Gastrocnemius medialis (tissue), 4 donors: ENCODE results near the gene GNG14. TPM values are rescaled to one million over a fixed set of nuclear protein-coding genes. Genes with fewer than 3 reads are reported as not detected.

Source experiments
- ATAC-seq, 2 donors: fragments of 150-250 bp; one replicate each; pipeline ENCODE4 v1.9.1; 2016
- DNase-seq, 2 donors: peaks; one replicate each; pipeline ENCODE4 v3.0.0-alpha.2; 2019
- H3K27ac ChIP-seq, 4 donors: fragments of 200-600 bp; sonication (generic); 1 replicate in 1 of 4; 2 replicates in 3 of 4; pipeline ENCODE4 v1.5.1; 2016 to 2018; ENCODE audit warnings: mild to moderate bottlenecking in 2 of 4, moderate library complexity in 1 of 4
- H3K27me3 ChIP-seq, 3 donors: fragments of 200-600 bp; sonication (generic) in 2 of 3; 1 replicate in 1 of 3; 2 replicates in 2 of 3; pipeline versions ENCODE4 v1.5.1 to v1.6.0; 2016 to 2019; ENCODE audit warnings: mild to moderate bottlenecking in 1 of 3, moderate library complexity in 1 of 3
- H3K36me3 ChIP-seq, 2 donors: fragments of 200-600 bp; sonication (generic) in 1 of 2; one replicate each; pipeline ENCODE4 v1.5.1; 2017 to 2018
- H3K4me1 ChIP-seq, 2 donors: fragments of 200-600 bp; sonication (generic) in 1 of 2; one replicate each; pipeline ENCODE4 v1.5.1; 2016 to 2017; ENCODE audit warnings: mild to moderate bottlenecking in 2 of 2
- H3K4me3 ChIP-seq, 4 donors: fragments of 200-600 bp; sonication (generic) in 3 of 4; 1 replicate in 1 of 4; 2 replicates in 3 of 4; pipeline ENCODE4 v1.5.1; 2016 to 2019; ENCODE audit warnings: mild to moderate bottlenecking in 2 of 4
- H3K9me3 ChIP-seq, 3 donors: fragments of 200-600 bp; sonication (generic) in 2 of 3; 1 replicate in 1 of 3; 2 replicates in 2 of 3; pipeline ENCODE4 v1.5.1; 2016 to 2019
- CTCF ChIP-seq, 5 experiments: fragments of 450-650 bp in 3 of 5; fragments of 200-600 bp in 2 of 5; sonication (generic) in 2 of 5; IDR thresholded peaks in 4 of 5; conservative IDR thresholded peaks in 1 of 5; 1 replicate in 4 of 5; 2 replicates in 1 of 5; pipeline ENCODE4 v1.5.1; 2016 to 2019; ENCODE audit warnings: antibody characterized with exemption in 5 of 5, mild to moderate bottlenecking in 3 of 5, moderate library complexity in 3 of 5
- POLR2A ChIP-seq, 2 donors: fragments of 450-650 bp; IDR thresholded peaks; one replicate each; pipeline ENCODE4 v1.6.1; 2017; ENCODE audit warnings: antibody characterized with exemption in 2 of 2, mild to moderate bottlenecking in 2 of 2, moderate library complexity in 2 of 2
- in situ Hi-C, 4 donors: fragments of 200-750 bp; cut with MboI; loops; one replicate each; pipeline versions ENCODE4 v1.15.0 to v1.8.0; 2017; ENCODE audit warnings: low sequenced_read_pairs in 4 of 4
- intact Hi-C: fragments of 100-400 bp; cut with DNase I; formaldehyde crosslinking; loops from one replicate; pipeline ENCODE4 v1.15.1; 2023; ENCODE audit warnings: low total_unique reads
- total RNA-seq, 4 donors: library from RNA; depleted of rRNA; stranded (reverse); fragments of >200 nt; gene quantifications; one replicate each; pipeline versions ENCODE4 v1.1.0 to v1.2.3, GENCODE V29; 2016

GNG14 gene
- total RNA-seq, 4 donors from 2014 or later, result not detected

GRCh38 chr19:12726988-12727316 lies 39.2 kb downstream of the GNG14 start:
- in situ Hi-C loops, result no loop called here
- Histone ChIP-seq H3K9me3 (no peaks in the 10 kb centered on the region), H3K4me3 (no peak overlapping the region), H3K27me3 (no peaks in the 10 kb centered on the region), H3K4me1 (peaks cover 16 to 19% of the 10 kb centered on the region in 2 donors), H3K36me3 (peaks cover 0 to 38% of the 10 kb centered on the region in 2 donors), H3K27ac (no peak overlapping the region)
- ATAC-seq, result no peak
- intact Hi-C loops, result no loop called here
- DNase-seq, result no peak
- TF ChIP-seq POLR2A (IDR thresholded peaks at IDR 0.05), result no peak
- TF ChIP-seq CTCF (IDR thresholded peaks at IDR 0.05 in 4 of 5, conservative IDR thresholded peaks at IDR 0.05 in 1 of 5), result no peak

- TF ChIP-seq CTCF (IDR thresholded peaks at IDR 0.05 in 4 of 5, conservative IDR thresholded peaks at IDR 0.05 in 1 of 5), result no peak
- TF ChIP-seq POLR2A (IDR thresholded peaks at IDR 0.05), result no peak
- Histone ChIP-seq H3K27ac (no peak overlapping the region), H3K4me3 (no peak overlapping the region), H3K36me3 (peaks cover 0 to 38% of the 10 kb centered on the region in 2 donors), H3K4me1 (peaks cover 22 to 25% of the 10 kb centered on the region in 2 donors), H3K9me3 (no peaks in the 10 kb centered on the region), H3K27me3 (no peaks in the 10 kb centered on the region)
- intact Hi-C loops, result no loop called here
- ATAC-seq (no peak), DNase-seq (no peak)
- in situ Hi-C loops, result no loop called here
Measured at GRCh38 chr19:12727745-12728433, 40.1 kb downstream of the GNG14 start.

- H3K27ac ChIP-seq, result no peak overlapping the region
- peaks cover 0 to 38% of the 10 kb centered on the region in 2 donors for H3K36me3 ChIP-seq
- DNase-seq (no peak), ATAC-seq (no peak)
- H3K27me3 ChIP-seq, result no peaks in the 10 kb centered on the region
- no peak for TF ChIP-seq CTCF (IDR thresholded peaks at IDR 0.05 in 4 of 5, conservative IDR thresholded peaks at IDR 0.05 in 1 of 5)
- TF ChIP-seq POLR2A (IDR thresholded peaks at IDR 0.05), result no peak
- no peak overlapping the region for H3K4me3 ChIP-seq
- no peaks in the 10 kb centered on the region for H3K9me3 ChIP-seq
- peaks cover 15 to 26% of the 10 kb centered on the region in 2 donors for H3K4me1 ChIP-seq
- intact Hi-C loops (loop anchor here (10.0 kb wide), 1 partner anchor 385 kb away; the partner anchor contains the start of genes NACC1 and TRMT1), in situ Hi-C loops (no loop called here)
Measured at GRCh38 chr19:12730064-12730463, 42.3 kb downstream of the GNG14 start.

GRCh38 chr19:12731337-12731736 lies 43.5 kb downstream of the GNG14 start:
- no peak for TF ChIP-seq CTCF (IDR thresholded peaks at IDR 0.05 in 4 of 5, conservative IDR thresholded peaks at IDR 0.05 in 1 of 5)
- no peak for TF ChIP-seq POLR2A (IDR thresholded peaks at IDR 0.05)
- Histone ChIP-seq H3K27ac (no peak overlapping the region), H3K36me3 (peaks cover 0 to 38% of the 10 kb centered on the region in 2 donors), H3K4me3 (no peak overlapping the region), H3K4me1 (peaks cover 15 to 27% of the 10 kb centered on the region in 2 donors), H3K9me3 (no peaks in the 10 kb centered on the region), H3K27me3 (no peaks in the 10 kb centered on the region)
- in situ Hi-C loops (no loop called here), intact Hi-C loops (loop anchor here (10.0 kb wide), 1 partner anchor 383 kb away; the partner anchor contains the start of genes NACC1 and TRMT1)
- DNase-seq, result no peak
- no peak for ATAC-seq
